ENCODE data around the gene CASP10.

Gene CASP10

GRCh38 chr2:201201371-201201770, 18.4 kb downstream of the CASP10 start:
- H3K4me3 Mint-ChIP-seq = no peak overlapping the region
- H3K27me3 Mint-ChIP-seq = no peaks in the 10 kb centered on the region
- H3K9me3 Mint-ChIP-seq = no peaks in the 10 kb centered on the region
- H3K36me3 Mint-ChIP-seq (ENCODE audit: low read depth) = peaks cover 45% of the 10 kb centered on the region
- H3K4me1 Mint-ChIP-seq (ENCODE audit: low read depth) = peaks cover 38% of the 10 kb centered on the region
- no peak overlapping the region for H3K27ac Mint-ChIP-seq

DNA sequence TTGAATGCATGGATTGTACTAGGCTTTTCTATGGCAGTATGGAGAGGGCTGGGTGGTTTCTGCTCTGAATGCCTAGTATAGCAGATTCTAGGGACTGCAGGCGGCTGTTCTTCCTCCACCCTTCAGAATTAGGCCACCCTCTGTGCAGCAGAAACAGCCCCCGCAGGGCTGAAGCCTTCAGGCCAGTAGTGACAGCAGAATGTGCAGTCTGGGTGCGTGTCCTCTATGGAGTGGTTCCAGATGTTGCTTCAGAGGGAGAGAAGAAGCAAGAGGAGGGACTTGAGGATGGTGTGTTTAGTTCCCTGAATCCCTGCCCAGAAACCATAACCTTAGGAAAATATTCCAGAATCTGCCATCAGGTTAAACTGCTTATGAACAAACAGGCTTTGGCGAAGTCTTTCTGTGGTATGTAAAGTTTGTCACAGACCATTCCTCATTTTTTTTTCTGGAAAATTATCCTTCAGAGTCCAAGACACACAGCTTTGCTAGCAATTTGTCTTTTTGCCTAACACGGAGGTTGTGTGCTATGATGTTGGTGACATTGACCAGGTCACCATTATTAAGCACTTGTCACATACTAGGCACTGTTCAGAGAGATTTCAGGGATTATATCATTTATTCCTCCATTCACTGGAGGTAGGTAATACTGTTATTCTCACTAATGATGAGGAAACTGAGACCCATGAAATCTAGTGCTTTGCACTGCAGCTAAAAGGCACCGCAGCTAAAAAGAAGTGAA, 21.1 kb downstream of the CASP10 start:
- Mint-ChIP-seq H3K27ac (no peak overlapping the region), H3K9me3 (no peaks in the 10 kb centered on the region), H3K27me3 (no peaks in the 10 kb centered on the region), H3K36me3 (ENCODE audit: low read depth) (peaks cover 41% of the 10 kb centered on the region), H3K4me1 (ENCODE audit: low read depth) (peaks cover 39% of the 10 kb centered on the region), H3K4me3 (no peak overlapping the region)

DNA sequence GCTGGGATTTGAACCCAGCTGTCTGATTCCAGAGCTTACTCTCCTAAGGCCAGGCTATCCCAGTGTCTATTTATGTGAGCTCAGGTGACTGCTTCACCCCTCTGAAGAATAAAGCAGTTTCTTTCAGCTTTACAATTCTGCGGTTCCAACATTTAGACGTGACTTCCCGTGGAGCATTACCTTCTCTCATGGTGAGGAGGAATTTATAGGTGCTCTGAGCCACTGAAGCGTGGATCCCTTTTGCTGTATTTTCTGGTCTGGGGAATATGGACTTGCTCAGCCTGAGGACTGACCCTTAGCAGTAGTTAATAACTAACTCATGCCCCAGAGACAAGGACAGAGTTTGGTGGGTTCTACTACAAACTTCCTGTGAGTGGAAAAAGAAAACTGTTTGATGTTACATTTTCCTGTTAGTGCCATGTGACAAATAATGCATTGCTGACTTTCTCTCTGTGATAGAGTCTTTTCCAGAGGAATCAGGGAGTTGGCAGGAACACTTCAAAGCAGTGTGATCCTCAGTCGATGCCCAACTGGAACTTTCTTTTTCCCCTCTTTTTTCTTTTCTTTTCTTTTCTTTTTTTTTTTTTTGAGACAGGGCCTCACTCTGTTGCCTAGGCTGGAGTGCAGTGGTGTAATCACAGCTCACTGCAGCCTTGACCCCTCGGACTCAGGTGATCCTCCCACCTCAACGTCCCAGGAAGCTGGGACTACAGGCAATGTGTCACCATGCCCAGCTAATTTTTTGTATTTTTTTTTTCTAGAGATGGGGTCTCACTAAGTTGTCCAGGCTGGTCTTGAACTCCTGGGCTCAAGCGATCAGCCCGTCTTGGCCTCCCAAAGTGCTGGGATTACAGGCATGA, 21.9 kb downstream of the CASP10 start:
- H3K27me3 Mint-ChIP-seq = no peaks in the 10 kb centered on the region
- H3K4me1 Mint-ChIP-seq (ENCODE audit: low read depth) = peaks cover 43% of the 10 kb centered on the region
- H3K36me3 Mint-ChIP-seq (ENCODE audit: low read depth) = peaks cover 45% of the 10 kb centered on the region
- no peak overlapping the region for H3K4me3 Mint-ChIP-seq
- H3K27ac Mint-ChIP-seq = no peak overlapping the region
- H3K9me3 Mint-ChIP-seq = no peaks in the 10 kb centered on the region

GRCh38 chr2:201205515-201205849, 22.5 kb downstream of the CASP10 start:
- Mint-ChIP-seq H3K4me3 (no peak overlapping the region), H3K9me3 (no peaks in the 10 kb centered on the region), H3K36me3 (ENCODE audit: low read depth) (peaks cover 44% of the 10 kb centered on the region), H3K27ac (no peak overlapping the region), H3K27me3 (no peaks in the 10 kb centered on the region), H3K4me1 (ENCODE audit: low read depth) (peaks cover 40% of the 10 kb centered on the region)

GRCh38 chr2:201208563-201209252, 25.8 kb downstream of the CASP10 start:
- Mint-ChIP-seq H3K27me3 (no peaks in the 10 kb centered on the region), H3K4me3 (no peak overlapping the region), H3K4me1 (ENCODE audit: low read depth) (peaks cover 32% of the 10 kb centered on the region), H3K9me3 (no peaks in the 10 kb centered on the region), H3K36me3 (ENCODE audit: low read depth) (peaks cover 39% of the 10 kb centered on the region), H3K27ac (peak overlapping the region; percentile 6)

DNA sequence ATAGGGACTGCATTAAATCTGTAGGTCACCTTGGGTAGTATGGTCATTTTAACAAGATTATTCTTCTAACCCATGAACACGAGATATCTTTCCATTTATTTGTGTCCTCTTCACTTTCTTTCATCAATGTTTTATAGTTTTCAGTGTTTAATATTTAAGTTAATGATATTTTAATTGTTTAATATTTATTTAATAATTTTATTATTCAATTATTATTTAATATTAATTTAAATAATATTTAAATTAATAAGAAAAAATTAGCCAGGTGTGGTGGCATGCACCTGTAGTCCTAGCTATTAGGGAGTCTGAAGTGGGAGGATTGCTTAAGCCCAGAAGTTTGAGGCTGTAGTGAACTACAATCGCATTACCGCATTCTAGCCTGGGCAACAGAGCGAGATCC, 33.0 kb downstream of the CASP10 start:
- H3K36me3 Mint-ChIP-seq (ENCODE audit: low read depth) = peaks cover 22% of the 10 kb centered on the region
- H3K27ac Mint-ChIP-seq = no peak overlapping the region
- no peaks in the 10 kb centered on the region for H3K27me3 Mint-ChIP-seq
- H3K4me3 Mint-ChIP-seq = no peak overlapping the region
- H3K9me3 Mint-ChIP-seq = no peaks in the 10 kb centered on the region
- peaks cover 44% of the 10 kb centered on the region for H3K4me1 Mint-ChIP-seq (ENCODE audit: low read depth)

GRCh38 chr2:201216918-201217317, 34.0 kb downstream of the CASP10 start:
- no peaks in the 10 kb centered on the region for H3K9me3 Mint-ChIP-seq

GRCh38 chr2:201218780-201219179, 35.8 kb downstream of the CASP10 start:
- Mint-ChIP-seq H3K36me3 (ENCODE audit: low read depth) (peaks cover 16% of the 10 kb centered on the region), H3K27me3 (no peaks in the 10 kb centered on the region), H3K4me3 (no peak overlapping the region), H3K4me1 (ENCODE audit: low read depth) (peaks cover 62% of the 10 kb centered on the region), H3K27ac (no peak overlapping the region), H3K9me3 (no peaks in the 10 kb centered on the region)

More at GRCh38 chr2:201216918-201217317, 34.0 kb downstream of the CASP10 start:
- Mint-ChIP-seq H3K27ac (no peak overlapping the region), H3K4me3 (no peak overlapping the region), H3K27me3 (no peaks in the 10 kb centered on the region), H3K36me3 (ENCODE audit: low read depth) (peaks cover 16% of the 10 kb centered on the region), H3K4me1 (ENCODE audit: low read depth) (peaks cover 52% of the 10 kb centered on the region)

GRCh38 chr2:201219328-201220096, 36.6 kb downstream of the CASP10 start:
- Mint-ChIP-seq H3K9me3 (no peaks in the 10 kb centered on the region), H3K4me1 (ENCODE audit: low read depth) (peaks cover 62% of the 10 kb centered on the region), H3K4me3 (no peak overlapping the region), H3K27me3 (no peaks in the 10 kb centered on the region), H3K36me3 (ENCODE audit: low read depth) (peaks cover 16% of the 10 kb centered on the region), H3K27ac (peak overlapping the region; percentile 71)

GRCh38 chr2:201220102-201220570, 37.2 kb downstream of the CASP10 start:
- peaks cover 14% of the 10 kb centered on the region for H3K36me3 Mint-ChIP-seq (ENCODE audit: low read depth)
- H3K9me3 Mint-ChIP-seq = no peaks in the 10 kb centered on the region
- H3K27me3 Mint-ChIP-seq = no peaks in the 10 kb centered on the region
- H3K4me3 Mint-ChIP-seq = no peak overlapping the region
- H3K4me1 Mint-ChIP-seq (ENCODE audit: low read depth) = peaks cover 59% of the 10 kb centered on the region
- peak overlapping the region; percentile 71 for H3K27ac Mint-ChIP-seq

GRCh38 chr2:201223089-201224073, 40.4 kb downstream of the CASP10 start:
- H3K36me3 Mint-ChIP-seq (ENCODE audit: low read depth) = peaks cover 4% of the 10 kb centered on the region
- peaks cover 43% of the 10 kb centered on the region for H3K4me1 Mint-ChIP-seq (ENCODE audit: low read depth)
- H3K9me3 Mint-ChIP-seq = no peaks in the 10 kb centered on the region
- peak overlapping the region; percentile 21 for H3K4me3 Mint-ChIP-seq
- H3K27me3 Mint-ChIP-seq = no peaks in the 10 kb centered on the region
- peak overlapping the region; percentile 37 for H3K27ac Mint-ChIP-seq

- no peaks in the 10 kb centered on the region for H3K36me3 Mint-ChIP-seq (ENCODE audit: low read depth)
- H3K27me3 Mint-ChIP-seq = no peaks in the 10 kb centered on the region
- peaks cover 38% of the 10 kb centered on the region for H3K4me1 Mint-ChIP-seq (ENCODE audit: low read depth)
- H3K9me3 Mint-ChIP-seq = no peaks in the 10 kb centered on the region
- peak overlapping the region; percentile 18 for H3K27ac Mint-ChIP-seq
- H3K4me3 Mint-ChIP-seq = no peak overlapping the region
Measured at GRCh38 chr2:201228271-201228911, 45.5 kb downstream of the CASP10 start.

GRCh38 chr2:201228912-201229290, 46.0 kb downstream of the CASP10 start:
- Mint-ChIP-seq H3K27ac (peak overlapping the region; percentile 18), H3K9me3 (no peaks in the 10 kb centered on the region), H3K4me1 (ENCODE audit: low read depth) (peaks cover 34% of the 10 kb centered on the region), H3K27me3 (no peaks in the 10 kb centered on the region), H3K4me3 (no peak overlapping the region), H3K36me3 (ENCODE audit: low read depth) (no peaks in the 10 kb centered on the region)

Data from stimulated activated naive CD8-positive, alpha-beta T cell treated with anti-CD3 and anti-CD28 coated beads, Interleukin-15, Interleukin-2, amounts not matched to agents 100 ng/mL and 50 ng/mL, for 24 hours (primary cell).